GM12878 (cell line): Measurements from ENCODE around the gene RIMS1. TPM values are rescaled to one million over a fixed set of nuclear protein-coding genes. Genes with fewer than 3 reads are reported as not detected.

Experiments
- ATAC-seq: fragments of 200-7000 bp; cut with Tn5 transposase; 3 replicates; pipeline ENCODE4 v1.9.1; 2020; ENCODE audit warnings: mild to moderate bottlenecking, moderate library complexity
- BruUV-seq: library from RNA; stranded (reverse); fragments of 400-500 nt; replicated peaks from 2 replicates; lab custom pipeline; 2021; lab: Mats Ljungman, UMichigan
- CTCF ChIA-PET: fragments of 300-600 bp; sonication (Branson Sonifier 250); formaldehyde crosslinking; extraction: SDS; loops from one replicate; lab custom pipeline; 2021; ENCODE audit warnings: inconsistent platforms; lab: Yijun Ruan, JAX
- POLR2A ChIA-PET: fragments of 350-600 bp; formaldehyde crosslinking; extraction: SDS; loops from one replicate; lab custom pipeline; 2021; ENCODE audit warnings: inconsistent platforms; lab: Charles Lee
- RAD21 ChIA-PET: fragments of 300-600 bp; sonication (Branson Sonifier 250); formaldehyde crosslinking; loops from one replicate; lab custom pipeline; 2023; ENCODE audit warnings: antibody characterized with exemption; ENCODE audit not compliant: unreplicated experiment; lab: Charles Lee
- SMC1A ChIA-PET: fragments of 300-600 bp; sonication (Branson Sonifier 250); formaldehyde crosslinking; loops from one replicate; lab custom pipeline; 2023; ENCODE audit not compliant: unreplicated experiment, uncharacterized antibody; lab: Charles Lee
- DNase-seq: peaks from one replicate; pipeline ENCODE4 v3.0.0-alpha.2; 2011; ENCODE audit warnings: low read depth, low spot score
- FAIRE-seq: peaks from 3 replicates; lab custom pipeline; 2011; peaks lifted over from hg19 to GRCh38; lab: Jason Lieb, UNC
- H2AFZ ChIP-seq: 2 replicates; pipeline ENCODE4 v1.6.0; 2011; ENCODE audit warnings: low read depth, low read length, control low read depth; ENCODE audit not compliant: control insufficient read depth
- H3K27ac ChIP-seq: 2 replicates; pipeline ENCODE4 v1.5.1; 2011; ENCODE audit warnings: control low read depth; ENCODE audit not compliant: control insufficient read depth, insufficient read depth
- H3K27me3 ChIP-seq, 2 experiments: replicated peaks in 1 of 2; 2 replicates each; pipeline versions ENCODE4 v1.6.0 to v1.6.1; 2011; ENCODE audit warnings: low read length in 1 of 2; ENCODE audit not compliant: control insufficient read depth in 2 of 2, insufficient read depth in 2 of 2
- H3K36me3 ChIP-seq, 2 experiments: 2 replicates each; pipeline ENCODE4 v1.5.1; 2011; ENCODE audit warnings: low read length in 1 of 2; ENCODE audit not compliant: control insufficient read depth in 2 of 2, insufficient read depth in 2 of 2
- H3K4me1 ChIP-seq: 2 replicates; pipeline ENCODE4 v1.6.1; 2011; ENCODE audit warnings: mild to moderate bottlenecking, low read length, moderate library complexity, mixed read lengths; ENCODE audit not compliant: control insufficient read depth, insufficient read depth
- H3K4me2 ChIP-seq: 2 replicates; pipeline ENCODE4 v1.6.0; 2011; ENCODE audit warnings: control low read depth; ENCODE audit not compliant: control insufficient read depth, insufficient read depth
- H3K4me3 ChIP-seq: fragments of 200-600 bp; sonication (generic); 2 replicates; pipeline ENCODE4 v1.5.1; 2016
- H3K79me2 ChIP-seq: 2 replicates; pipeline ENCODE4 v1.6.0; 2011; ENCODE audit warnings: low read length; ENCODE audit not compliant: control insufficient read depth, insufficient read depth
- H3K9ac ChIP-seq: 2 replicates; pipeline ENCODE4 v1.8.0; 2011; ENCODE audit warnings: low read length, control low read depth, mixed read lengths; ENCODE audit not compliant: control insufficient read depth, insufficient read depth
- H3K9me3 ChIP-seq: replicated peaks from 3 replicates; pipeline ENCODE4 v1.5.1; 2011; ENCODE audit warnings: mild to moderate bottlenecking, low read length; ENCODE audit not compliant: control insufficient read depth, insufficient read depth
- H4K20me1 ChIP-seq: 2 replicates; pipeline ENCODE4 v1.6.0; 2011; ENCODE audit not compliant: control insufficient read depth, insufficient read depth
- CREM ChIP-seq: IDR thresholded peaks from 2 replicates; pipeline ENCODE4 v1.6.1; 2014; ENCODE audit warnings: antibody characterized with exemption, low read depth
- EGR1 ChIP-seq, 2 experiments: IDR thresholded peaks; 1 replicate in 1 of 2; 2 replicates in 1 of 2; pipeline ENCODE4 v1.6.1; 2011 to 2012; ENCODE audit warnings: low read depth in 2 of 2, low read length in 2 of 2, borderline replicate concordance in 1 of 2, mild to moderate bottlenecking in 1 of 2, moderate library complexity in 1 of 2
- GABPA ChIP-seq: IDR thresholded peaks from 2 replicates; pipeline ENCODE4 v1.6.1; 2014; ENCODE audit warnings: antibody characterized with exemption, low read depth, mild to moderate bottlenecking, inconsistent platforms
- IKZF1 ChIP-seq: fragments of 450-650 bp; conservative IDR thresholded peaks from 2 replicates; pipeline ENCODE4 v1.6.1; 2017; ENCODE audit warnings: antibody characterized with exemption, mild to moderate bottlenecking
- MTA2 ChIP-seq: fragments of 450-650 bp; IDR thresholded peaks from 2 replicates; pipeline ENCODE4 v1.6.1; 2016; ENCODE audit warnings: low read depth, mild to moderate bottlenecking, moderate library complexity
- NFYA ChIP-seq: IDR thresholded peaks from 2 replicates; pipeline ENCODE4 v1.6.1; 2011; ENCODE audit warnings: low read depth, mild to moderate bottlenecking, low read length, improper control_type of control experiment, borderline replicate concordance
- RELA ChIP-seq: fragments of 450-650 bp; IDR thresholded peaks from 2 replicates; pipeline ENCODE4 v1.8.0; 2014; ENCODE audit warnings: borderline replicate concordance; ENCODE audit not compliant: partially characterized antibody
- RUNX3 ChIP-seq: IDR thresholded peaks from 2 replicates; pipeline ENCODE4 v1.6.1; 2012; ENCODE audit warnings: low read length, inconsistent platforms
- STAT1 ChIP-seq: fragments of 450-650 bp; conservative IDR thresholded peaks from 2 replicates; pipeline ENCODE4 v1.6.1; 2014; ENCODE audit warnings: antibody characterized with exemption, mild to moderate bottlenecking
- TCF7 ChIP-seq: IDR thresholded peaks from 2 replicates; pipeline ENCODE4 v1.6.1; 2014; ENCODE audit warnings: antibody characterized with exemption, borderline replicate concordance
- WRNIP1 ChIP-seq: IDR thresholded peaks from 2 replicates; pipeline ENCODE4 v1.6.1; 2011; ENCODE audit warnings: low read depth, low read length, improper control_type of control experiment, borderline replicate concordance
- YY1 ChIP-seq: IDR thresholded peaks from 2 replicates; pipeline ENCODE4 v1.6.1; 2011; ENCODE audit warnings: low read depth, mild to moderate bottlenecking, low read length
- ZSCAN29 ChIP-seq: fragments of 450-650 bp; IDR thresholded peaks from 2 replicates; pipeline ENCODE4 v1.6.1; 2017; ENCODE audit warnings: mild to moderate bottlenecking, moderate library complexity
- WGBS: methylation state at CpG from one replicate; pipeline ENCODE4 v1.1.6; 2016; ENCODE audit warnings: low lambda C conversion rate; ENCODE audit not compliant: insufficient replicate concordance, insufficient coverage; ENCODE audit errors: missing lambda C conversion rate; 5-methylcytosine and 5-hydroxymethylcytosine counted together
- in situ Hi-C: fragments of 300-500 bp; cut with MboI; formaldehyde crosslinking; loops from 9 replicates; pipeline ENCODE4 v1.14.3; 2018; ENCODE audit warnings: mixed read lengths
- intact Hi-C: fragments of 100-400 bp; cut with micrococcal nuclease; formaldehyde crosslinking; loops from one replicate; pipeline ENCODE4 v1.14.2; 2022; ENCODE audit not compliant: unreplicated experiment
- polyA plus RNA-seq, 11 experiments: library from polyadenylated mRNA; depleted of rRNA in 4 of 11; unstranded in 6 of 11; stranded (reverse) in 5 of 11; fragments of >200 nt; fragmentation: Nextera tagmentation in 4 of 11; fragmentation: Illumina TruSeq in 1 of 11; extraction: Ambion mirVana in 4 of 11; extraction: Trizol in 1 of 11; gene quantifications; 1 replicate in 1 of 11; 2 replicates in 10 of 11; pipeline versions ENCODE4 v1.2.1 to v1.2.3, GENCODE V29; 2011 to 2016; ENCODE audit warnings: inconsistent platforms in 2 of 11, missing spikeins in 2 of 11, low read depth in 1 of 11
- total RNA-seq, 4 experiments: library from RNA; depleted of rRNA in 3 of 4; stranded (reverse); fragments of >200 nt in 3 of 4; fragmentation: Illumina TruSeq in 1 of 4; extraction: Trizol in 1 of 4; gene quantifications; 2 replicates each; pipeline versions ENCODE4 v1.2.1 to v1.2.3, GENCODE V29; 2013 to 2021
- TF ChIP-seq, protein P1 (sequence below): IDR thresholded peaks from 2 replicates; pipeline ENCODE4 v1.6.1; 2011; ENCODE audit warnings: low read depth, mild to moderate bottlenecking, low read length, moderate library complexity, borderline replicate concordance; ENCODE audit errors: extremely low read depth
- TF ChIP-seq, protein P2 (sequence below): IDR thresholded peaks from 2 replicates; pipeline ENCODE4 v1.6.1; 2011; ENCODE audit warnings: low read depth, low read length, improper control_type of control experiment, borderline replicate concordance
- TF ChIP-seq, protein P3 (sequence below), 3 experiments: IDR thresholded peaks in 2 of 3; conservative IDR thresholded peaks in 1 of 3; 2 replicates each; pipeline ENCODE4 v1.5.1; 2011; ENCODE audit warnings: low read depth in 3 of 3, low read length in 3 of 3, mild to moderate bottlenecking in 3 of 3, control low read depth in 2 of 3, moderate library complexity in 2 of 3, inconsistent platforms in 1 of 3, mixed read lengths in 1 of 3; ENCODE audit not compliant: control insufficient read depth in 2 of 3, insufficient read depth in 1 of 3; ENCODE audit errors: extremely low read depth in 1 of 3
- TF ChIP-seq, protein P4 (sequence below): fragments of 450-650 bp; IDR thresholded peaks from 2 replicates; pipeline ENCODE4 v1.6.1; 2017; ENCODE audit warnings: mild to moderate bottlenecking, low read depth, inconsistent platforms; ENCODE audit not compliant: poor library complexity, severe bottlenecking

Gene RIMS1
- total and polyA plus RNA-seq, 10 of the 15 experiments (the other 5 are each of a cell fraction or from before 2014, with no cell fraction given), result 0.05 to 0.76 (median 0.23) TPM

DNA sequence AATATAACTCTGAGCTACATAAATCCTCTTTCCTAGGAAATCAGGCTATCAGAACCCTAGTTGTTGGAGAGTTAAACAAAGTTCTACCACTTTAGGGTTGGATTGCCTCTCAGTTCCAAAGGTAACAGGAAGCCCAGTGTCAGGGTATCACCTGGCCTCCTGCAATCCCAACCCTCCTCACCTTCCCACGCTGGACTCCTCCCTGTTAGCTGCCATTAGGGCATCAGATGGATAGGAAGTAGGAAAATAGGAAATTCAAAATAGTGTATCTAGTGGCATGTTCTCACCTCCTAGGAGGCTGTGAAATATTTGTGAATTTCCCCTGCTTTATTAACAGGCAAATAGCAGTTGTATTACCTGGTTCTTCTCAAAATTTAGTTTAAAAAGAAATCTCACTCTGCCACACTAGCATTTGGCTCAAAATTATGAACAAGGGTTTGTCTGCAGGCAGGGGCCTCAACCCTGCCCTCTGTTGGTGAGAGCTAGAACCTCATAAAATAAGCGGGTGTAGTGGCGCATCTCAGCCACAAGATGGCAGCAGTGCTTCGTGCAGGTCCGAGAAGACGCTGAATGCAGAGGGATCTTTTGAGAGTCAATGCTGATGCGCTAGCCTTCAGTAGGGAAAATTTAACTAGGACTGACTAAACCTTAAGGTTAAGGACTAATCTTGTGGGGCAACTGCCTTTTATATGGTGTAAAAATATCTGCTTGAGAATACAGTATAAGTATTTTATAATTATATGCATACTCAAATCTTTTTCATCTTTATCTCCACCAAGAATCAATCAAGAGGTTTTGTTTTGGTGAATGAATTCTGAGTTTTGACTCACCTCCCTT, 525.7 kb downstream of the RIMS1 start:
- 0% methylated on average over 7 of the region's 7 CpGs for WGBS
- Histone ChIP-seq H3K27ac (no peak overlapping the region), H3K4me1 (no peaks in the 10 kb centered on the region), H3K36me3 (no peaks in the 10 kb centered on the region), H3K9me3 (no peaks in the 10 kb centered on the region), H4K20me1 (no peaks in the 10 kb centered on the region), H3K4me2 (no peak overlapping the region), H3K27me3 (peaks cover 1 to 3% of the 10 kb centered on the region in 2 experiments; a peak in 2 of 4 replicates), H3K79me2 (no peaks in the 10 kb centered on the region), H3K4me3 (no peak overlapping the region), H3K9ac (no peak overlapping the region), H2AFZ (no peak overlapping the region; the same call in 1 of the 2 replicates)
- ChIA-PET POLR2A (no interaction called here), CTCF (interaction anchor here (0.6 to 7.3 kb wide), 50 partner anchors 8 to 1325 kb away, joined by 3 to 56 read pairs (median 4); no protein-coding TSS in a partner anchor), RAD21 (interaction anchor here (0.9 to 4.3 kb wide), 8 partner anchors 10 to 915 kb away, joined by 3 to 31 read pairs (median 7); no protein-coding TSS in a partner anchor), SMC1A (interaction anchor here (0.6 to 5.7 kb wide), 17 partner anchors 11 to 977 kb away, joined by 3 to 31 read pairs (median 3); no protein-coding TSS in a partner anchor)
- in situ Hi-C loops, result loop anchor here (5.0 kb wide), 3 partner anchors 720 to 915 kb away; no protein-coding TSS in a partner anchor
- FAIRE-seq, result peak; percentile 92
- intact Hi-C loops, result loop anchor here (1.0 to 5.0 kb wide), 5 partner anchors 170 to 914 kb away; no protein-coding TSS in a partner anchor
- no TSS peak for BruUV-seq
- ATAC-seq, result peak; percentile 87
- DNase-seq, result peak; percentile 59
- TF ChIP-seq, protein P1, sequence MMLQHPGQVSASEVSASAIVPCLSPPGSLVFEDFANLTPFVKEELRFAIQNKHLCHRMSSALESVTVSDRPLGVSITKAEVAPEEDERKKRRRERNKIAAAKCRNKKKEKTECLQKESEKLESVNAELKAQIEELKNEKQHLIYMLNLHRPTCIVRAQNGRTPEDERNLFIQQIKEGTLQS, result peak; percentile 62; the same call in 1 of the 2 replicates
- TF ChIP-seq STAT1 (0 out of 2 replicates have a peak, but pooled peaks have one; percentile 60), EGR1 (IDR thresholded peaks at IDR 0.05; ENCODE audit: borderline replicate concordance in 1 of 2, low read depth in 2 of 2, low read length in 2 of 2) (no peak), CREM (peak; percentile 22; the same call in 1 of the 2 replicates), YY1 (peak; percentile 86), WRNIP1 (0 out of 2 replicates have a peak, but pooled peaks have one; percentile 76), MTA2 (no peak), TCF7 (no peak), RUNX3 (peak; percentile 52), RELA (peak; percentile 28), ZSCAN29 (no peak), GABPA (no peak), NFYA (peak; percentile 30; the same call in 1 of the 2 replicates), IKZF1 (no peak)
- TF ChIP-seq, protein P2, sequence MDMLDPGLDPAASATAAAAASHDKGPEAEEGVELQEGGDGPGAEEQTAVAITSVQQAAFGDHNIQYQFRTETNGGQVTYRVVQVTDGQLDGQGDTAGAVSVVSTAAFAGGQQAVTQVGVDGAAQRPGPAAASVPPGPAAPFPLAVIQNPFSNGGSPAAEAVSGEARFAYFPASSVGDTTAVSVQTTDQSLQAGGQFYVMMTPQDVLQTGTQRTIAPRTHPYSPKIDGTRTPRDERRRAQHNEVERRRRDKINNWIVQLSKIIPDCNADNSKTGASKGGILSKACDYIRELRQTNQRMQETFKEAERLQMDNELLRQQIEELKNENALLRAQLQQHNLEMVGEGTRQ, result no peak
- TF ChIP-seq, protein P3, sequence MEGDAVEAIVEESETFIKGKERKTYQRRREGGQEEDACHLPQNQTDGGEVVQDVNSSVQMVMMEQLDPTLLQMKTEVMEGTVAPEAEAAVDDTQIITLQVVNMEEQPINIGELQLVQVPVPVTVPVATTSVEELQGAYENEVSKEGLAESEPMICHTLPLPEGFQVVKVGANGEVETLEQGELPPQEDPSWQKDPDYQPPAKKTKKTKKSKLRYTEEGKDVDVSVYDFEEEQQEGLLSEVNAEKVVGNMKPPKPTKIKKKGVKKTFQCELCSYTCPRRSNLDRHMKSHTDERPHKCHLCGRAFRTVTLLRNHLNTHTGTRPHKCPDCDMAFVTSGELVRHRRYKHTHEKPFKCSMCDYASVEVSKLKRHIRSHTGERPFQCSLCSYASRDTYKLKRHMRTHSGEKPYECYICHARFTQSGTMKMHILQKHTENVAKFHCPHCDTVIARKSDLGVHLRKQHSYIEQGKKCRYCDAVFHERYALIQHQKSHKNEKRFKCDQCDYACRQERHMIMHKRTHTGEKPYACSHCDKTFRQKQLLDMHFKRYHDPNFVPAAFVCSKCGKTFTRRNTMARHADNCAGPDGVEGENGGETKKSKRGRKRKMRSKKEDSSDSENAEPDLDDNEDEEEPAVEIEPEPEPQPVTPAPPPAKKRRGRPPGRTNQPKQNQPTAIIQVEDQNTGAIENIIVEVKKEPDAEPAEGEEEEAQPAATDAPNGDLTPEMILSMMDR (IDR thresholded peaks at IDR 0.05 in 2 of 3, conservative IDR thresholded peaks at IDR 0.05 in 1 of 3; ENCODE audit: control insufficient read depth in 2 of 3, extremely low read depth in 1 of 3, insufficient read depth in 1 of 3, low read depth in 3 of 3, low read length in 3 of 3), result peak; percentile 100; a peak in 5 of 6 replicates
- TF ChIP-seq, protein P4, sequence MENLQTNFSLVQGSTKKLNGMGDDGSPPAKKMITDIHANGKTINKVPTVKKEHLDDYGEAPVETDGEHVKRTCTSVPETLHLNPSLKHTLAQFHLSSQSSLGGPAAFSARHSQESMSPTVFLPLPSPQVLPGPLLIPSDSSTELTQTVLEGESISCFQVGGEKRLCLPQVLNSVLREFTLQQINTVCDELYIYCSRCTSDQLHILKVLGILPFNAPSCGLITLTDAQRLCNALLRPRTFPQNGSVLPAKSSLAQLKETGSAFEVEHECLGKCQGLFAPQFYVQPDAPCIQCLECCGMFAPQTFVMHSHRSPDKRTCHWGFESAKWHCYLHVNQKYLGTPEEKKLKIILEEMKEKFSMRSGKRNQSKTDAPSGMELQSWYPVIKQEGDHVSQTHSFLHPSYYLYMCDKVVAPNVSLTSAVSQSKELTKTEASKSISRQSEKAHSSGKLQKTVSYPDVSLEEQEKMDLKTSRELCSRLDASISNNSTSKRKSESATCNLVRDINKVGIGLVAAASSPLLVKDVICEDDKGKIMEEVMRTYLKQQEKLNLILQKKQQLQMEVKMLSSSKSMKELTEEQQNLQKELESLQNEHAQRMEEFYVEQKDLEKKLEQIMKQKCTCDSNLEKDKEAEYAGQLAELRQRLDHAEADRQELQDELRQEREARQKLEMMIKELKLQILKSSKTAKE, result peak; percentile 55
